Activated T-helper 1 cell treated with Interleukin-2 at 50 U/mL for 16 hours (primary cell): Measurements from ENCODE around the gene RDH11.
"Not testable (repeated sequence)": the region's sequence is repeated elsewhere in the genome, so short reads cannot be mapped to it uniquely, and the experiment has no call there.

Experiments used
- DNase-seq: peaks from one replicate; pipeline ENCODE4 v3.0.0-alpha.2; 2020; ENCODE audit warnings: low read depth

Gene RDH11, protein sequence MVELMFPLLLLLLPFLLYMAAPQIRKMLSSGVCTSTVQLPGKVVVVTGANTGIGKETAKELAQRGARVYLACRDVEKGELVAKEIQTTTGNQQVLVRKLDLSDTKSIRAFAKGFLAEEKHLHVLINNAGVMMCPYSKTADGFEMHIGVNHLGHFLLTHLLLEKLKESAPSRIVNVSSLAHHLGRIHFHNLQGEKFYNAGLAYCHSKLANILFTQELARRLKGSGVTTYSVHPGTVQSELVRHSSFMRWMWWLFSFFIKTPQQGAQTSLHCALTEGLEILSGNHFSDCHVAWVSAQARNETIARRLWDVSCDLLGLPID

DNA sequence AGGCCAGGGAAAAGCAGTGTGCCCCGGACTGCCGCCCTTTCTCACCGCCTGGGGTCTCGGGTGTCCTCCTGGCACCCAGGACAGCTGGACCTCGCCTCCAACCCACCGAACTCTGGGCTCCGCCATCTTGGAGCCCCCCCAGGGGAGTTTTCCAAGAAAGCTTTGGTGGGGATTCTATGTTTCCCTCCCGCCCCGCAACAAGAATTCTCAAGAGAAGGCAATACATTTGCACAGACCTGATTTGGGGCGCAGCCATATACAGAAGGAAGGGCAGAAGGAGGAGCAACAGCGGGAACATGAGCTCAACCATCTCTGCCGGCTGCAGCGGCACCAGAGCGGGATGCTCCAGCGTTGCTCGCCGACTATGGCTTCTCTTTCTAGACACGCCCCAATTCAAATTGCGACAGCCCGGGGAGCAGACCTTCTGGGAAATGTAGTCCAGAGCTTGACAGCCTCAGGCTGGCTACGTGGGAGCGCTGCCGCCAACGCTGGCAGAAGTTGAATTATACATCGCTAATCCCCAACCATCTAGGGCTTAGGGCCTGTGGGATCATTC lies at the start of gene RDH11:
Gene RDH11 (minus strand): TSS at position 371 of the 556 bp plus-strand sequence. CDS start 61 bp downstream, at position 310.
- peak; percentile 67 for DNase-seq

DNA sequence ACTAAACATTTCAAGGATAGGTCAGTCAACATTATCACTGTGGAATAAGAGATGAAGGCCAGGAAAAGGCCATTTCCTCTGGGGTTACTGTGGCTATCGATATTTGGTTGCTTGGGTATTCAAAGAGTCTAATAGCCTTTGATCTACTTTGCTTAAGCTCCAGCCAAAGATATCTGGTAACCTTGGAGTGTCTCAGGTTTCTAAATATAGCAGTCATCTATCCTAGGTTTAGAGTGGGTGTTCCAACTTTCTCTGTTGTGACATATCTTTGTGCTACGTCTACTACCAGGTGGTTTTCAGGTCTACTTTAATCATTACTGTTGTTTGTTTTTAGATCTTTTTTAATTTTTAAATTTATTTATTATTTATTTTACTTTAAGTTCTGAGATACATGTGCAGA lies 48.5 kb upstream of the RDH11 start:
- DNase-seq, result no peak

- no peak for DNase-seq
Observed at GRCh38 chr14:67738740-67739504, 43.4 kb upstream of the RDH11 start.

GRCh38 chr14:67736771-67737170 lies 41.2 kb upstream of the RDH11 start:
- no peak for DNase-seq

DNA sequence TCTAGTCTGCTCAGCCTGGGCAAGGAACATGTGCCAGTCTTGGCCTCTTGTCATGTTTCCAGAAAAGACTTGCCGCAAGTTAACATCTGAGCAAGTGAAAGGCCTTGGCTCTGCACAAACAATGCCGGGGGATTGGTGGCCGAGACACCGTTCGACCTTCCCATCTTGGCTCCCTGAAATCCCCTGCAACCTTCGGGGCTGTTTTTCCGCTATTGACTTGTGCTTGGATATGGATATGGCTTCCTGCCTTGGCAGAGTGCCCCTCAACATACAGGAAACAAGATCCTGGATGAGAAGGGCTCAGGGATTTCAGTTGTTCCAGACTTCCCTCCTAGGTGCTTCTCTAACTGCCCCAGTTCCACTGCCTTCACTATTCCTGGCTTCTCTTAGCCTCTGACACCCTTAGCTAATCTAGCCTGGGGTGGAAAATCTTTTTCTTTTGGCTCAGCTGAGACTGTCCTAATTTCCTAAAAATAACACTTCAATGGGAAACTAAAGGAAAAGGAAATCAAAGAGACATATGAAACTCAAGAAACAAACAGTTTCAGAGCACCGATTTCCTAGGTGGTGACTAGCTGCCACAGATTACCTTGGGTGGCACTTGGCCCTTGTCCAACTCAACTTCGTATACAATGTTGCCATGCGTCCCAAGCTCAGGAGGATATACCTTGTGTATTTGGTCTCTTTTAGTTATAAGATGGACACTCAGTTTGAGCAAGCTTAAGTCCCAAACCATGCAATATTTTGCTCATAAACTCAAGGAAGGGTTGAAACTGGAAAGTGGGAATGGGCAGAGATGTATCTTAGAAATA lies 40.0 kb upstream of the RDH11 start:
- no peak for DNase-seq

GRCh38 chr14:67734675-67735074 lies 39.1 kb upstream of the RDH11 start:
- DNase-seq, result no peak

GRCh38 chr14:67733616-67734015 lies 38.1 kb upstream of the RDH11 start:
- DNase-seq, result no peak

DNA sequence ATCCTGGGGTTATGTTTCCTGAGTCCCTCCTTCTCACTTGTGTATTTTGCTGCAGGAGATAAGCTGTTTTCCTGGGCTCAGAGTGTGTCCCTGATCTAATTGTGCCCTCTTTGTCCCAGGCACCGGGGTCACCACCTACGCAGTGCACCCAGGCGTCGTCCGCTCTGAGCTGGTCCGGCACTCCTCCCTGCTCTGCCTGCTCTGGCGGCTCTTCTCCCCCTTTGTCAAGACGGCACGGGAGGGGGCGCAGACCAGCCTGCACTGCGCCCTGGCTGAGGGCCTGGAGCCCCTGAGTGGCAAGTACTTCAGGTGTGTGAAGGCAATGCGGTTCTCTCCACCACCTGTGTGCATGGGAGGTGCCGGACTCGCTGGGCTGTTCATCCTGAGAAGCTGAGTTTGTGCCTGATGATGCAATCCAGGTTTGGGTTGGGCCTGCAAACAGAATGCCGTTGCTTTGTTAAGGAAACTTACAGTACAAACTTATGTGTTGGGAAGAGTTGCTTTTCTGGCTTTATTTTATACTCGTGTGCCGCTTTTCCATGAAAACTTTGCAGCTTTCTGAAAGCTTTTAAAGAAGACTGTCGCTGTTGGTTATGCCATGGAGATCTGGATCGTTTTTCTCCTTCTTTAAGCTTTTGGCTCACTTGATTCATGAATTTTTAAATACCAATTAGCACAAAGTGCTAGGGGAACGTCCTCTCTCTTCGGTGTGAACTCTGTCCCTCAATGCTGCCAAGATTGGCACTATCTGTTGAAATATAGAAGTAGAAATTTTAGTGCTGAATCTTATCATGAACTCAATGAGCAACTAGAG lies 33.7 kb upstream of the RDH11 start:
- no peak for DNase-seq

GRCh38 chr14:67728258-67728657 lies 32.7 kb upstream of the RDH11 start:
- DNase-seq, result no peak

GRCh38 chr14:67727361-67727760 lies 31.8 kb upstream of the RDH11 start:
- no peak for DNase-seq

DNA sequence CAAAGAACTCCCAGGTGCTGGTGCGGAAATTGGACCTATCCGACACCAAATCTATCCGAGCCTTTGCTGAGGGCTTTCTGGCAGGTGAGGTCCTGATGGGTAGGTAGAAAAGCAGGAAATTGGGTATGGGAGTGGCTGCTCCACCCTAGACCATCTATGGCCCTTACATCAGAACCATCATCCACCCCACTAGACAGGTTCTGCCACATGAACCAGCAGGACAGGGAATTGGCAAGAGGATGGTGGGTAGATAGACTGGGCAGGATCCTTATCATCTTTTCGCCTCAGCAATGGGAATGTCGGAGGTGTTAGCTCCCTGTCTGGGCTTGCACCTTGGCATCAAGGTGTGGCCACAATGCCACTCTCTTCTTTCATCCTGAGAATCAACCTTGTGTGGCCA lies 29.6 kb upstream of the RDH11 start:
- DNase-seq, result no peak

GRCh38 chr14:67722293-67722692 lies 26.7 kb upstream of the RDH11 start:
- DNase-seq, result no peak

DNA sequence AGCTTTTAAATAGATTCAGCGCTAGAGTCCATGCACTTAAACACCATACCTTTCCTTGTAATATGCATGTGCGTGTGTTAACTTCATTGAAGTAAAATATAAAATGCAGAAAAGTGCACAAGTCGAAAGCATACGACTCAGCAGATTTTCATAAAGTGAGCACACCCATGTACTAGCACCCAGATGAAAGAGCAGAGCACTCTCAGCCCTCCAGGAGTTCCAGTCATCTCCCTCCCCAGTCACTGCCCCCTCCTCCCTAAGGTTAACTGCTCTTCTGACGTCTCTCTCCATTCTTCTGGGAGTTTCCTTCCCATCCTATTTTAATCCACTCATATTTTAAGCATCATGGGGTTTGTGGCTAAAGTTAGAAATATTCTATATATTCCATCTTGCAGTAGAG lies 26.3 kb upstream of the RDH11 start:
- no peak for DNase-seq

- DNase-seq, result no peak
Observed at GRCh38 chr14:67719866-67720265, 24.3 kb upstream of the RDH11 start.

GRCh38 chr14:67719385-67719784 lies 23.8 kb upstream of the RDH11 start:
- not testable (repeated sequence) for DNase-seq

GRCh38 chr14:67718265-67718664 lies 22.7 kb upstream of the RDH11 start:
- no peak for DNase-seq

DNA sequence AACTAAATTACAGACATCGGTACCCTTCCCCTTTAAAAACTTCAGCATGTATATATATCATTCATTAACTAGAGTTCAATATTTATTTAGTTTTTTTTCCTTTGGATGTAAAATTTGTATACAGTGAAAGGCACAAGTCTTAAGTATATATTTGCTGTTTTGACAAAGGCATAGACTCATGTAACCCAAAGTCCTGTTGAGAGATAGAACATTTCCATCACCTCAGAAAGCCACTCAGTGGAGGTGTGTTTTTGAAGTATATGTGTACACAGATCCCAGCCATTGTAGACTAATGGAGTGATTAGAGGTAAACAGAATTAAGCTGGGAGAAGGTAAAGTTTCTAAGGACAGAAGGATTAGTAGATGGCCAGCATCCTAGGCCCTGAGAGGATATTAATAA lies 21.5 kb upstream of the RDH11 start:
- DNase-seq, result no peak

- no peak for DNase-seq
Observed at GRCh38 chr14:67710209-67710608, 14.6 kb upstream of the RDH11 start.

DNA sequence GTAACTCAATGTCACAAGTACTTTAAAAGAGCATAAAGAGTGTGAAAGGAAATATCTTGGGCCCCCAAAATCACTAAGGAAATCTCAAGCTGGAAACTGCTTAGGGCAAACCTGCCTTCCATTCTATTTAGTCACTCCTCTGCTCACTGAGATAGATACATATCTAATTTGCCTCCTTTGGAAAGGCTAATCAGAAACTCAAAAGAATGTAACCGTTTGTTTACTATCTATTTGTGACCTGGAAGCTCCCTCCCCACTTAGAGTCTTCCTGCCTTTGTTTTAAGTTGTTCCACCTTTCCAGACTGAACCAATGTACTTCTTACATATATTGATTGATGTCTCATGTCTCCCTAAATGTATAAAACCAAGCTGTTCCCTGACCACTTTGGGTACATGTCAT lies 14.2 kb upstream of the RDH11 start:
- DNase-seq, result not testable (repeated sequence)

DNA sequence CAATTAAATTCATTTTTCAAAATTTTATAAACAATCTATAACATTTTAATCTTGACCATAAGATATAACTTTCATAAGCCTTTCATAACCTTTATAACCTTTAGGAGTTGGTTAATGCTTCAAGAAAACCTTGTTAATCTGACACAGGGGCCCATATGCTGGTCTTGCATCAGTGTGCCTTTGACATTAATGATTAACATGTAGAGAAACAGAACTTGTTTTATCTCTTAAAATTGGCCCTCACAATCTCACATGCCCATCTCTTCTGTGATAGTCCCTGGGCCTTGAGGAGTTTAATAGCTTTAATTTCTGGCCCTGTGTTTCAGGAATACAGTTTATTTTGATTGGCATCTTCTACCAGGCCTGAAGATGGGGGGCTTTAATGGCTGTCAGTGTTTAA lies 13.8 kb upstream of the RDH11 start:
- DNase-seq, result not testable (repeated sequence)

GRCh38 chr14:67705211-67705610 lies 9.6 kb upstream of the RDH11 start:
- no peak for DNase-seq
